CD8-positive, alpha-beta memory T cell (primary cell): ENCODE results near the gene UBE2G1. TPM values are rescaled to one million over a fixed set of nuclear protein-coding genes. Genes with fewer than 3 reads are reported as not detected.

Source experiments
- CTCF ChIA-PET: fragments of 350-600 bp; sonication (Branson Sonifier 250); formaldehyde crosslinking; loops from one replicate; lab custom pipeline; 2021; ENCODE audit warnings: antibody characterized with exemption; lab: Charles Lee
- POLR2A ChIA-PET: fragments of 350-600 bp; sonication (Branson Sonifier 250); formaldehyde crosslinking; loops from one replicate; lab custom pipeline; 2021; ENCODE audit warnings: antibody characterized with exemption; lab: Charles Lee
- DNase-seq, 5 donors: peaks; one replicate each; pipeline versions ENCODE4 v3.0.0 to v3.0.0-alpha.2; 2020 to 2022; ENCODE audit warnings: mixed read lengths in 1 of 5
- H3K27ac ChIP-seq: one replicate; pipeline ENCODE4 v1.7.0; 2013; ENCODE audit warnings: low read depth, mild to moderate bottlenecking, low read length, moderate library complexity
- H3K27me3 ChIP-seq: 2 replicates; pipeline ENCODE4 v1.7.0; 2013; ENCODE audit warnings: low read length, mild to moderate bottlenecking; ENCODE audit not compliant: insufficient read depth, poor library complexity, severe bottlenecking
- H3K36me3 ChIP-seq: 2 replicates; pipeline ENCODE4 v1.7.0; 2013; ENCODE audit warnings: mild to moderate bottlenecking, low read length, moderate library complexity; ENCODE audit not compliant: insufficient read depth
- H3K4me1 ChIP-seq: 2 replicates; pipeline ENCODE4 v1.7.0; 2013; ENCODE audit warnings: mild to moderate bottlenecking, low read length, moderate library complexity; ENCODE audit not compliant: insufficient read depth
- H3K4me3 ChIP-seq: 2 replicates; pipeline ENCODE4 v1.7.0; 2013; ENCODE audit warnings: mild to moderate bottlenecking, low read length
- H3K9me3 ChIP-seq: 2 replicates; pipeline ENCODE4 v1.7.0; 2013; ENCODE audit warnings: mild to moderate bottlenecking, low read length
- H3K27ac Mint-ChIP-seq, 8 donors: one replicate each; pipeline ENCODE4 v1.8.0; 2020 to 2021; ENCODE audit warnings: mixed read lengths in 8 of 8, mild to moderate bottlenecking in 6 of 8, inconsistent platforms in 3 of 8, moderate library complexity in 3 of 8
- H3K27me3 Mint-ChIP-seq, 2 donors: one replicate each; pipeline ENCODE4 v1.8.0; 2020 to 2021; ENCODE audit warnings: mixed read lengths in 2 of 2, mild to moderate bottlenecking in 1 of 2, moderate library complexity in 1 of 2
- H3K36me3 Mint-ChIP-seq, 3 donors: one replicate each; pipeline ENCODE4 v1.8.0; 2020 to 2021; ENCODE audit warnings: mixed read lengths in 3 of 3, inconsistent platforms in 1 of 3, mild to moderate bottlenecking in 1 of 3
- H3K4me1 Mint-ChIP-seq, 3 donors: one replicate each; pipeline ENCODE4 v1.8.0; 2020 to 2021; ENCODE audit warnings: mixed read lengths in 3 of 3, inconsistent platforms in 1 of 3, mild to moderate bottlenecking in 1 of 3
- H3K4me3 Mint-ChIP-seq, 7 donors: one replicate each; pipeline ENCODE4 v1.8.0; 2020 to 2021; ENCODE audit warnings: mixed read lengths in 7 of 7, mild to moderate bottlenecking in 6 of 7, moderate library complexity in 4 of 7, inconsistent platforms in 2 of 7
- H3K9me3 Mint-ChIP-seq, 5 donors: one replicate each; pipeline ENCODE4 v1.8.0; 2020 to 2022; ENCODE audit warnings: mixed read lengths in 5 of 5, mild to moderate bottlenecking in 3 of 5, moderate library complexity in 2 of 5, inconsistent platforms in 1 of 5
- polyA plus RNA-seq: library from polyadenylated mRNA; unstranded; fragments of 300-500 nt; fragmentation: Illumina TruSeq; gene quantifications from one replicate; pipeline ENCODE4 v1.2.3, GENCODE V29; 2021
- total RNA-seq, 2 experiments: library from RNA; stranded (reverse); gene quantifications; one replicate each; pipeline ENCODE4 v1.2.3, GENCODE V29; 2021

Gene UBE2G1
- total and polyA plus RNA-seq, 3 experiments from 2014 or later: 54.9 to 68.0 (median 66.6) TPM

DNA sequence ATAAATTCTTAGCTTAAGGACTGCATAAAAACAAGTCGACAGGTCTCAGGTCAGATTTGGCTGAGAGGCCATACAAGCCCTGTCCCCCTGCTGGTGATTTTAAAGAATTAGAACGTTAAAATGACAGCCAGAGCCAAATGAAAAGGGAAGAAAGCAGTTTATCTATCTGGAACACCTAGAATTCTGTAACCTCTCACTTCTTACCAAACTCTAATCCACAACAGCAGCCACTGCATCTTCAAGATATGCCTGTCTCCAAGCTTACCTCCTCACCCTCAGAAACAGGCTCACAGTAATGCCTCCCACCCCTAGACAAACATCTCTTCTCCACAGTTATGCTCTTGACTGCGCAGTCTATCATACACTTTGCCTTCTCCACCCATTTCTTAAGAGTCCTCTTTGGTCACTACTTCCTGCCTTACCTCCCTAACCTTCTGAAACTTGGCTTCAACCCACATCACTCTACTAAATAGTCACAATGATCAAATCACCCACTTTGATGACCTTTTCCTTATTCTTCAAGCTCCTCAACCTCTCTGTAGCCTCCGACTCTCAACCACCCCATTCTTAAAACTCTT, 116.9 kb downstream of the UBE2G1 start:
- Histone ChIP-seq H3K36me3 (peaks cover 5% of the 10 kb centered on the region), H3K4me3 (no peak overlapping the region), H3K4me1 (peaks cover 5% of the 10 kb centered on the region), H3K9me3 (no peaks in the 10 kb centered on the region), H3K27me3 (no peaks in the 10 kb centered on the region), H3K27ac (no peak overlapping the region)
- no peaks in the 10 kb centered on the region for H3K9me3 Mint-ChIP-seq
- peaks cover 0 to 25% (median 1%) of the 10 kb centered on the region in 3 donors for H3K36me3 Mint-ChIP-seq
- H3K27ac Mint-ChIP-seq: peak overlapping the region in 6 of 8 donors; percentile 4 to 59 (median 32)
- no peaks in the 10 kb centered on the region for H3K27me3 Mint-ChIP-seq
- POLR2A ChIA-PET: no interaction called here
- no peak overlapping the region for H3K4me3 Mint-ChIP-seq
- CTCF ChIA-PET: interaction anchor here (0.7 to 2.3 kb wide), 5 partner anchors 9 to 34 kb away, joined by 3 to 12 read pairs (median 4); partner anchors contain the start of gene ANKFY1
- peaks cover 48 to 76% (median 66%) of the 10 kb centered on the region in 3 donors for H3K4me1 Mint-ChIP-seq
- DNase-seq: peak in 1 of 5 donors; percentile 4

DNA sequence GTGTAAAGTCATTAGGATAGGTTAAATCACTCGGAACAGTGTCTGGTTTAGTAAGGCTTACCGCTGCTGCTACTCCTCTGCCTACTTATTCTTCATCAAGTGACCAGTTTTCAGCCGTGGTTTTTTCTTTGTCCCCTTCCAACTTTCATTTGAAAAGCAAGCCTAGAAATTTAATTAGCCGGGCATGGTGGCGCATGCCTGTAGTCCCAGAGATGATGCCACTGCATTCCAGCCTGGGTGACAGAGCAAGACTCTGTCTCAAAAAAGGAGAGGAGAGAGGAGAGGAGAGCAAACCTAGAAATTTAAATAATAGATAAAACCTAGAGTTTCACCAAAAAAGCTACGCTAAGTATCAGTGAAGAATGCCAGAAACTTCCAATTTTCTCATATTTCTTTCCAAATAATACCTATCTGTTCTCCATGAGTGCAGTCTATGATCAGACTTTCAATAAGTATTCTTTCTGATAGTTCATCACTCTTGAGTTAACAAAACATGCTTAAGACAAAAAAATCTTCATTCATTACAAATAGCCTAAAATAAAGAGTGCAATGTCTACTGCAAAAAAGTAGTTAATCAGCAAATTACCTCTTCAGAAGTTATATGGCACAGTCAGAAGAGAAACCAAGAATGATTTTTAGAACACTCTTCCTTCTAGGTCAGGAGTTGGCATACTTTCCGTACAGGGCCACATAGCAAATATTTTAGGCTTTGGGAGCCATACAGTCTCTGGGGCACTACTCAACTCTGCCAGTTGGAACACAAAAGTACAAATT, 117.8 kb downstream of the UBE2G1 start:
- Histone ChIP-seq H3K27ac (no peak overlapping the region), H3K4me3 (no peak overlapping the region), H3K27me3 (no peaks in the 10 kb centered on the region), H3K9me3 (no peaks in the 10 kb centered on the region), H3K4me1 (peaks cover 5% of the 10 kb centered on the region), H3K36me3 (peaks cover 5% of the 10 kb centered on the region)
- no peaks in the 10 kb centered on the region for H3K27me3 Mint-ChIP-seq
- POLR2A ChIA-PET: no interaction called here
- no peak for DNase-seq
- H3K27ac Mint-ChIP-seq: peak overlapping the region in 2 of 8 donors; percentile 26 to 29
- peak overlapping the region in 1 of 7 donors; percentile 20 for H3K4me3 Mint-ChIP-seq
- H3K4me1 Mint-ChIP-seq: peaks cover 49 to 73% (median 66%) of the 10 kb centered on the region in 3 donors
- peaks cover 0 to 24% (median 1%) of the 10 kb centered on the region in 3 donors for H3K36me3 Mint-ChIP-seq
- CTCF ChIA-PET: interaction anchor here (0.8 to 2.3 kb wide), 3 partner anchors 10 to 15 kb away, joined by 4 to 12 read pairs (median 4); partner anchors contain the start of gene ANKFY1
- H3K9me3 Mint-ChIP-seq: no peaks in the 10 kb centered on the region

DNA sequence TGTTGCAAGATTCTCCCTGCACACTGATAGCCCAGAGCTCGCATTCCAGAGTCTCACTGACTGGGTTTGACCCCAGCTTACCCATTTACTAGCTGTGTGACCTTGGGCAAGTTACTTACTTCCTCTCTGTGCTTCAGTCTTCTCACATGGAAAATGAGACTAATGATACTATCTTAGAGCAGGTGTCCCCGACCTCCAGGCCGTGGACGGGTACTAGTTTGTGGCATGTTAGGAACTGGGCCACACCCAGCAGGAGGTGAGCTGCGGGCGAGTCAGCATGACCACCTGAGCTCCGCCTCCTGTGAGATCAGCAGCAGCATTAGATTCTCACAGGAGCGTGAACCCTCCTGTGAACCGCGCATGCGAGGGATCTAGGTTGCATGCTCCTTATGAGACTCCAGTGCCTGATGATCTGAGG, 118.5 kb downstream of the UBE2G1 start:
- peaks cover 45 to 66% (median 59%) of the 10 kb centered on the region in 3 donors for H3K4me1 Mint-ChIP-seq
- CTCF ChIA-PET: interaction anchor here (1.3 to 2.2 kb wide), 3 partner anchors 10 to 48 kb away, joined by 3 to 6 read pairs (median 4); partner anchors contain the start of gene ANKFY1

DNA sequence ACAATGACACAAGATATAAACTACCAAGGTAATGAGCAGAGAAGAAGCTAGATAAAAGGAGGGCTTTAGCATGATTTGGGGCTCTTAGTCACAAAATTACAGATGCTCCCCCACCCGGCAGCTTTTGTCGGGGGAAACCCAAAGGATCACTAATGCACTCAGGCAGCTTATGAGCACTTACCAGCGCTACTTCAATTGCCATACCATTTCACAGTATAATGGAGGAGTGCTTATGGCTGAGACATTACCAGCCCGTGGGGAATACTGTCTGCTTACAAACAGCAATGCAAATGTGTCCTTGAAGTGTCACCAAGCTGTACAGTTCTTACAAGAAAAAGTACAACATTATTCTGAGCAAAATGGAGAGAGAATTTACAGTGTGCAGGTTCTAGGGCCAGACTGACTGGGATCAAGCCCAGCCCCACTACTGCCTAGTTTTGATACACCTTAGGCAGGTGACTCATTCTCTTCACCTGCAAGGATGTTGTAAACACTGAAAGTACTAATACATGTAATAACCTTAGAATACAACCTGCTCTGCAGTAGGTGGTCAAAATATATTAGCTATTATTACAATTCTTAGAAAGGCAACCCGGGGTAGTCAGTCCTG, 119.0 kb downstream of the UBE2G1 start:
- Histone ChIP-seq H3K4me3 (no peak overlapping the region), H3K9me3 (no peaks in the 10 kb centered on the region), H3K27me3 (no peaks in the 10 kb centered on the region), H3K4me1 (peaks cover 5% of the 10 kb centered on the region), H3K36me3 (peaks cover 5% of the 10 kb centered on the region), H3K27ac (no peak overlapping the region)
- no peak for DNase-seq
- Mint-ChIP-seq H3K4me1 (peaks cover 45 to 60% (median 59%) of the 10 kb centered on the region in 3 donors), H3K27ac (peak overlapping the region in 2 of 8 donors; percentile 35 to 51), H3K27me3 (no peaks in the 10 kb centered on the region), H3K9me3 (no peaks in the 10 kb centered on the region), H3K36me3 (peaks cover 0 to 30% (median 1%) of the 10 kb centered on the region in 3 donors), H3K4me3 (peak overlapping the region in 1 of 7 donors; percentile 18)
- ChIA-PET POLR2A (no interaction called here), CTCF (interaction anchor here (1.3 to 2.1 kb wide), 4 partner anchors 10 to 47 kb away, joined by 3 to 12 read pairs (median 5); no protein-coding TSS in a partner anchor)

More for the DNA sequence above, 118.5 kb downstream of the UBE2G1 start:
- peaks cover 5% of the 10 kb centered on the region for H3K4me1 ChIP-seq
- no peaks in the 10 kb centered on the region for H3K9me3 Mint-ChIP-seq
- no peak for DNase-seq
- H3K36me3 ChIP-seq: peaks cover 5% of the 10 kb centered on the region
- no peaks in the 10 kb centered on the region for H3K9me3 ChIP-seq
- no peaks in the 10 kb centered on the region for H3K27me3 Mint-ChIP-seq
- no peaks in the 10 kb centered on the region for H3K27me3 ChIP-seq
- H3K36me3 Mint-ChIP-seq: peaks cover 0 to 25% (median 1%) of the 10 kb centered on the region in 3 donors
- H3K27ac Mint-ChIP-seq: no peak overlapping the region
- no peak overlapping the region for H3K4me3 Mint-ChIP-seq
- no peak overlapping the region for H3K27ac ChIP-seq
- H3K4me3 ChIP-seq: no peak overlapping the region
- POLR2A ChIA-PET: no interaction called here

DNA sequence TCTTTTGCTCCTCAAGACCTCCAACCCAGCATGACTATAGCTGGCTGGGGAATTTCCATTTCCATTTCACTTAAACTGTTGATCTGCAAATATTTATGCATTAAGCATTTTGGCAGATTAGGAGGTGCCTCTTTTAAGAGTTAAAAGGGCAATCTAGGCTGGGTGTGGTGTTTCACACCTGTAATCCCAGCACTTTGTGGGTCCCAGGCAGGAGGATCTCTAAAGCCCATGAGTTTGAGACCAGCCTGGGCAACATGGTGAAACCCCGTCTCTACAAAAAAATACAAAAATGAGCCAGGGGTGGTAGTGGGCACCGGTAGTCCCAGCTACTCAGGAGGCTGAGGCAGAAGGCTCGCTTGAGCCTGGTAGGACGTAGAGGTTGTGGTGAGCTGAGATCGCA, 119.8 kb downstream of the UBE2G1 start:
- H3K36me3 Mint-ChIP-seq: peaks cover 0 to 36% (median 1%) of the 10 kb centered on the region in 3 donors
- Histone ChIP-seq H3K27ac (no peak overlapping the region), H3K36me3 (peaks cover 5% of the 10 kb centered on the region), H3K4me3 (no peak overlapping the region), H3K27me3 (no peaks in the 10 kb centered on the region), H3K9me3 (no peaks in the 10 kb centered on the region), H3K4me1 (peaks cover 5% of the 10 kb centered on the region)
- H3K27me3 Mint-ChIP-seq: no peaks in the 10 kb centered on the region
- ChIA-PET CTCF (interaction anchor here (1.3 to 2.1 kb wide), 5 partner anchors 11 to 46 kb away, joined by 3 to 12 read pairs (median 4); no protein-coding TSS in a partner anchor), POLR2A (no interaction called here)
- H3K4me1 Mint-ChIP-seq: peaks cover 43 to 56% (median 53%) of the 10 kb centered on the region in 3 donors
- no peak overlapping the region for H3K4me3 Mint-ChIP-seq
- H3K9me3 Mint-ChIP-seq: no peaks in the 10 kb centered on the region
- H3K27ac Mint-ChIP-seq: peak overlapping the region in 1 of 8 donors; percentile 14
- no peak for DNase-seq

DNA sequence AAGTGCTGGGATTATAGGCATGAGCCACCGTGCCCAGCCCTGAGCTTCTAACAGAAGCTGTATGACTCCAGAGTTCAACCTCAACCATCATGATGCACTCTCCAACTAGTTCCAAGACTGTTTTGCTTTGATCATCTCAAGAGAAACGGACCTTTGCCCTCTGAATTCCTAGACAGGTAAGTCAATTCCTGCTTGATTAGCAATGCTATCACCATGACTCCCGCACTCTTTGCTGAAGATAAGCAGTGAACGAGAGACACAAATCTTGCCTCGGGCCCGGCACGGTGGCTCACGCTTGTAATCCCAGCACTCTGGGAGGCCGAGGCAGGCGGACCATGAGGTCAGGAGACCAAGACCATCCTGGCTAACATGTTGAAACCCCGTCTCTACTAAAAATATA, 124.9 kb downstream of the UBE2G1 start:
- POLR2A ChIA-PET: interaction anchor here (0.7 kb wide), 1 partner anchor 73 kb away, joined by 3 read pairs; no protein-coding TSS in a partner anchor
- H3K4me1 Mint-ChIP-seq: peaks cover 12 to 17% (median 15%) of the 10 kb centered on the region in 3 donors
- no peak overlapping the region for H3K4me3 Mint-ChIP-seq

DNA sequence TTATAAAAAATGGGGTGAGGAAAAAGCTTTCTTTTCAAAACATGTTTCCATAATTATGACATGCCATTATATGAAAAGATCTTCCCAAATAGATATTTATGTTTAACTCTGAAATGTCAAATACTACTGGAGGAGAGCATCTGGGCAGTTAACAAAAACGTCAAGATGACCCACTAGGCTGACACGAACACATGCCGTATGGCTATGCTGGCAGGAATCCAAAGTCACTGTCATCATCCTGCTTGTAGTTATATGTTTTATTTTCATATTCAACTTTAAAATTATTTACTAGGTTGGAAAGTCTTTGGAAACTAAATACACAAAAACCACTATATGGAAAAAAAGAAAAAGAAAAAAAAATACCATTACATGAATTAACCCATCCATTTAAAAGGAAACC, 130.0 kb downstream of the UBE2G1 start:
- no peaks in the 10 kb centered on the region for H3K9me3 Mint-ChIP-seq
- DNase-seq: no peak
- H3K36me3 ChIP-seq: peaks cover 19% of the 10 kb centered on the region
- peaks cover 25 to 31% (median 27%) of the 10 kb centered on the region in 3 donors for H3K4me1 Mint-ChIP-seq
- H3K27me3 Mint-ChIP-seq: no peaks in the 10 kb centered on the region
- no peaks in the 10 kb centered on the region for H3K27me3 ChIP-seq
- peaks cover 19% of the 10 kb centered on the region for H3K4me1 ChIP-seq
- H3K9me3 ChIP-seq: no peaks in the 10 kb centered on the region
- no peak overlapping the region for H3K4me3 Mint-ChIP-seq
- H3K27ac ChIP-seq: no peak overlapping the region
- H3K27ac Mint-ChIP-seq: no peak overlapping the region
- CTCF ChIA-PET: interaction anchor here (0.5 kb wide), 1 partner anchor 50 kb away, joined by 3 read pairs; no protein-coding TSS in a partner anchor
- no peak overlapping the region for H3K4me3 ChIP-seq
- POLR2A ChIA-PET: no interaction called here
- peaks cover 5 to 70% (median 18%) of the 10 kb centered on the region in 3 donors for H3K36me3 Mint-ChIP-seq

More for the DNA sequence above, 124.9 kb downstream of the UBE2G1 start:
- no peak overlapping the region for H3K4me3 ChIP-seq
- H3K27me3 ChIP-seq: no peaks in the 10 kb centered on the region
- H3K4me1 ChIP-seq: no peaks in the 10 kb centered on the region
- Mint-ChIP-seq H3K27me3 (no peaks in the 10 kb centered on the region), H3K9me3 (no peaks in the 10 kb centered on the region), H3K27ac (peak overlapping the region in 1 of 8 donors; percentile 70), H3K36me3 (peaks cover 5 to 57% (median 9%) of the 10 kb centered on the region in 3 donors)
- no peak overlapping the region for H3K27ac ChIP-seq
- no peaks in the 10 kb centered on the region for H3K9me3 ChIP-seq
- no peak for DNase-seq
- CTCF ChIA-PET: interaction anchor here (2.6 kb wide), 1 partner anchor 17 kb away, joined by 5 read pairs; no protein-coding TSS in a partner anchor
- peaks cover 13% of the 10 kb centered on the region for H3K36me3 ChIP-seq
